Stomach (tissue), 4 donors: Measurements from ENCODE around the gene FAM9C.

Source experiments
- EP300 ChIP-seq: sonication (generic); formaldehyde crosslinking; IDR thresholded peaks from one replicate; pipeline ENCODE4 v1.6.1; 2017; ENCODE audit warnings: antibody characterized with exemption
- TF ChIP-seq, protein P1 (sequence below), 7 experiments: fragments of 450-650 bp in 4 of 7; fragments of 200-600 bp in 3 of 7; sonication (generic) in 3 of 7; IDR thresholded peaks; one replicate each; pipeline ENCODE4 v1.5.1; 2016 to 2019; ENCODE audit warnings: antibody characterized with exemption in 7 of 7, control low read depth in 2 of 7, mild to moderate bottlenecking in 1 of 7

DNA sequence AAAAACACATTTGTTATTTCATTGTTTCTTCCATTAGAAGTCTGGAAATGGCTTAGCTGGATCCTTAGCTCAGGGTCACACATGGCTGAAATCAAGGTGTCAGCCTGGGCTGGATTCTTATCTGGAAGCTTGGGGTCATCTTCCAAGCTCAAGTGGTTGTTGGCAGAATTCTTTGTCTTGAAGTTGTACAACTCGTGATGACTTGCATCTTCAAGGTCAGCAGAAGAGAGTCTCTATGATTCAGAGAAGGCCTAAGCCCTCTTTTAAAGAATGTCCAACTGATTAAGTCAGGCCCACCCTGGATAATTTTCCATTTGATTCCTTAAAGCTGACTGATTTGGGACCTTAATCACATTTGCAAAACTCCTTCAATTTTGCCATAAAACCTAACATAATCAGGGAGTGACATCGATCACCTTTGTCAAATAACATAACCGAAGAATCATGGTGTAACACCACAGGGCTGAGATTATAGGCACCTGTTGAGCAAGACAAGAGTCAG lies 47.4 kb downstream of the FAM9C start:
- TF ChIP-seq, protein P1, sequence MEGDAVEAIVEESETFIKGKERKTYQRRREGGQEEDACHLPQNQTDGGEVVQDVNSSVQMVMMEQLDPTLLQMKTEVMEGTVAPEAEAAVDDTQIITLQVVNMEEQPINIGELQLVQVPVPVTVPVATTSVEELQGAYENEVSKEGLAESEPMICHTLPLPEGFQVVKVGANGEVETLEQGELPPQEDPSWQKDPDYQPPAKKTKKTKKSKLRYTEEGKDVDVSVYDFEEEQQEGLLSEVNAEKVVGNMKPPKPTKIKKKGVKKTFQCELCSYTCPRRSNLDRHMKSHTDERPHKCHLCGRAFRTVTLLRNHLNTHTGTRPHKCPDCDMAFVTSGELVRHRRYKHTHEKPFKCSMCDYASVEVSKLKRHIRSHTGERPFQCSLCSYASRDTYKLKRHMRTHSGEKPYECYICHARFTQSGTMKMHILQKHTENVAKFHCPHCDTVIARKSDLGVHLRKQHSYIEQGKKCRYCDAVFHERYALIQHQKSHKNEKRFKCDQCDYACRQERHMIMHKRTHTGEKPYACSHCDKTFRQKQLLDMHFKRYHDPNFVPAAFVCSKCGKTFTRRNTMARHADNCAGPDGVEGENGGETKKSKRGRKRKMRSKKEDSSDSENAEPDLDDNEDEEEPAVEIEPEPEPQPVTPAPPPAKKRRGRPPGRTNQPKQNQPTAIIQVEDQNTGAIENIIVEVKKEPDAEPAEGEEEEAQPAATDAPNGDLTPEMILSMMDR (IDR thresholded peaks at IDR 0.05): no peak
- TF ChIP-seq EP300: no peak
